Hepatocyte (in vitro differentiated cells): ENCODE data around the gene DHDH. TPM values are rescaled to one million over a fixed set of nuclear protein-coding genes. Genes with fewer than 3 reads are reported as not detected.

Source experiments
- DNase-seq: peaks from one replicate; pipeline ENCODE4 v3.0.0-alpha.2; 2016; ENCODE audit warnings: low spot score
- H2AFZ ChIP-seq: fragments of 200-600 bp; sonication (generic); 2 replicates; pipeline ENCODE4 v1.6.0; 2016; ENCODE audit warnings: antibody characterized with exemption, mild to moderate bottlenecking
- H3K27ac ChIP-seq: fragments of 200-600 bp; sonication (generic); 2 replicates; pipeline ENCODE4 v1.5.1; 2016; ENCODE audit warnings: mild to moderate bottlenecking
- H3K27me3 ChIP-seq: fragments of 200-600 bp; sonication (generic); 2 replicates; pipeline ENCODE4 v1.6.1; 2016
- H3K36me3 ChIP-seq: fragments of 200-600 bp; sonication (generic); replicated peaks from 2 replicates; pipeline ENCODE4 v1.5.1; 2016; ENCODE audit warnings: low read depth; ENCODE audit not compliant: insufficient read depth
- H3K4me1 ChIP-seq: fragments of 200-600 bp; sonication (generic); 2 replicates; pipeline ENCODE4 v1.5.1; 2016; ENCODE audit warnings: mild to moderate bottlenecking, moderate library complexity; ENCODE audit not compliant: insufficient read depth
- H3K4me2 ChIP-seq: fragments of 200-600 bp; sonication (generic); 2 replicates; pipeline ENCODE4 v1.6.0; 2016
- H3K4me3 ChIP-seq: fragments of 200-600 bp; sonication (generic); 2 replicates; pipeline ENCODE4 v1.5.1; 2016; ENCODE audit warnings: mild to moderate bottlenecking
- H3K79me2 ChIP-seq: fragments of 200-600 bp; sonication (generic); 2 replicates; pipeline ENCODE4 v1.6.0; 2017; ENCODE audit warnings: mild to moderate bottlenecking
- H3K9me2 ChIP-seq: fragments of 200-600 bp; sonication (generic); replicated peaks from 2 replicates; pipeline ENCODE4 v1.6.0; 2017; ENCODE audit warnings: mild to moderate bottlenecking; ENCODE audit not compliant: insufficient read depth
- H3K9me3 ChIP-seq: fragments of 200-600 bp; sonication (generic); 2 replicates; pipeline ENCODE4 v1.5.1; 2016; ENCODE audit warnings: low read depth, mild to moderate bottlenecking
- H4K20me1 ChIP-seq: fragments of 200-600 bp; sonication (generic); 2 replicates; pipeline ENCODE4 v1.6.0; 2016; ENCODE audit warnings: mild to moderate bottlenecking; ENCODE audit not compliant: insufficient read depth, poor library complexity, severe bottlenecking
- CTCF ChIP-seq: fragments of 200-600 bp; sonication (generic); IDR thresholded peaks from 2 replicates; pipeline ENCODE4 v1.5.1; 2016; ENCODE audit warnings: antibody characterized with exemption, mild to moderate bottlenecking; ENCODE audit not compliant: poor library complexity
- EZH2 ChIP-seq: fragments of 200-600 bp; sonication (generic); IDR thresholded peaks from 2 replicates; pipeline ENCODE4 v1.6.1; 2016; ENCODE audit warnings: antibody characterized with exemption, mild to moderate bottlenecking, borderline replicate concordance
- EZH2phosphoT487 ChIP-seq: fragments of 200-600 bp; sonication (generic); IDR thresholded peaks from one replicate; pipeline ENCODE4 v1.6.1; 2018; ENCODE audit warnings: antibody characterized with exemption, mild to moderate bottlenecking, low read depth, moderate library complexity; ENCODE audit not compliant: unreplicated experiment, severe bottlenecking
- WGBS: methylation state at CpG from one replicate; pipeline ENCODE4 v1.1.6; 2016; ENCODE audit warnings: low lambda C conversion rate; ENCODE audit errors: missing lambda C conversion rate; 5-methylcytosine and 5-hydroxymethylcytosine counted together
- polyA plus RNA-seq: library from polyadenylated mRNA; unstranded; fragments of >200 nt; fragmentation: Nextera tagmentation; extraction: Ambion mirVana; gene quantifications from 2 replicates; pipeline ENCODE4 v1.2.1, GENCODE V29; 2016
- total RNA-seq: library from RNA; depleted of rRNA; stranded (reverse); fragments of >200 nt; gene quantifications from 2 replicates; pipeline ENCODE4 v1.2.3, GENCODE V29; 2014

The DHDH gene
- total and polyA plus RNA-seq, 2 experiments from 2014 or later, result 2.9 to 3.7 TPM

- Histone ChIP-seq H3K79me2 (no peaks in the 10 kb centered on the region), H3K27ac (no peak overlapping the region)
- TF ChIP-seq EZH2, result no peak
- TF ChIP-seq CTCF, result no peak
These were observed 4.8 kb downstream of the DHDH start for GRCh38 chr19:48938256-48938655.

DNA sequence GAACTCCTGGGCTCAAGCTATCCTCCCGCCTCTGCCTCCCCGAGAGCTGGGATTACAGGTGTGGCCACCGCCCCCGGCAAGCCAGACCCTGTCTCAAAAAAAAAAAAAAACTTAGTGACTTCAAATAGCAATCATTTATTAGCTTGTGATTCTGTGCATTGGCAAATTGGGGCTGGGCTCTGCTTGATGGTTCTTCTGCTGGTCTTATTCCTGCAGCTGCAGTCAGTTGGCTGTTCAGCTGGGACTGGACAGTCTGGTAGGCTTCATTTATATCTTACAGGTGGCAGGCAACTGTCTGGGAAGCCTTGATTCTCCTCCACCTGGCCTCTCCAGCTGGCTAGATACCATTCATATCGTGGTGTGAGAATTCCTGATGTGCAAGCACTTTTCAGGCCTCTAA is 7.4 kb downstream of the DHDH start:
- DNase-seq, result no peak
- no peak overlapping the region for H3K27ac ChIP-seq
- no peaks in the 10 kb centered on the region for H3K79me2 ChIP-seq
- no peak overlapping the region for H2AFZ ChIP-seq
- H3K4me2 ChIP-seq, result no peak overlapping the region
- no peaks in the 10 kb centered on the region for H3K9me2 ChIP-seq
- no peaks in the 10 kb centered on the region for H4K20me1 ChIP-seq
- 92% methylated on average over 5 of the region's 5 CpGs for WGBS
- H3K27me3 ChIP-seq, result no peaks in the 10 kb centered on the region
- no peaks in the 10 kb centered on the region for H3K36me3 ChIP-seq
- no peaks in the 10 kb centered on the region for H3K9me3 ChIP-seq
- TF ChIP-seq EZH2phosphoT487, result no peak
- TF ChIP-seq EZH2, result no peak
- no peak for TF ChIP-seq CTCF
- no peaks in the 10 kb centered on the region for H3K4me1 ChIP-seq
- H3K4me3 ChIP-seq, result no peak overlapping the region

More at GRCh38 chr19:48938256-48938655, 4.8 kb downstream of the DHDH start:
- no peaks in the 10 kb centered on the region for H3K27me3 ChIP-seq
- H3K4me3 ChIP-seq, result no peak overlapping the region
- H3K36me3 ChIP-seq, result no peaks in the 10 kb centered on the region
- peaks cover 7% of the 10 kb centered on the region for H3K4me1 ChIP-seq
- H3K9me3 ChIP-seq, result no peaks in the 10 kb centered on the region
- no peak overlapping the region for H2AFZ ChIP-seq
- WGBS, result 95% methylated on average over 7 of the region's 7 CpGs
- no peaks in the 10 kb centered on the region for H3K9me2 ChIP-seq
- no peak overlapping the region for H3K4me2 ChIP-seq
- no peak for DNase-seq
- H4K20me1 ChIP-seq, result no peaks in the 10 kb centered on the region

DNA sequence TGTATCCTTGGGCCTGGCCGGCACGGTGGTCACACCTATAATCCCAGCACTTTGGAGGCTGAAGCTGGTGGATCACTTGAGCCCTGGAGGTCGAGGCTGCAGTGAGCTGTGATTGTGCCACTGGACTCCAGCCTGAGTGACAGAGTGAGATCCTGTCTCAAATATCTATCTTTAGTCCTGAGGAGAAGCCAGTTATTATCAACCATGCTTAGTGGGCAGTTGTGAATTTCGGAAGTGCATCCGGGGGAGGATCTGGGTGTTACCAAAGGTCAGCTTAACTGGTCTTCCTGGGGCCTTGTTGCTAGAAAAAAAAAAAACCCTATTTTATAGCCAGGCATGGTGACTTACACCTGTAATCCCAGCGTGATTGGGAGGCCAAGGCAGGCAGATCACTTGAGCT is 9.6 kb downstream of the DHDH start:
- H3K9me2 ChIP-seq, result no peaks in the 10 kb centered on the region
- no peak overlapping the region for H3K4me3 ChIP-seq
- no peak for TF ChIP-seq EZH2
- no peak for TF ChIP-seq EZH2phosphoT487
- no peak for TF ChIP-seq CTCF
- no peaks in the 10 kb centered on the region for H3K36me3 ChIP-seq
- H3K4me2 ChIP-seq, result no peak overlapping the region
- H3K27me3 ChIP-seq, result no peaks in the 10 kb centered on the region
- H4K20me1 ChIP-seq, result no peaks in the 10 kb centered on the region
- no peak for DNase-seq
- H3K4me1 ChIP-seq, result no peaks in the 10 kb centered on the region
- 95% methylated on average over 6 of the region's 6 CpGs for WGBS
- no peak overlapping the region for H2AFZ ChIP-seq
- H3K9me3 ChIP-seq, result no peaks in the 10 kb centered on the region
- no peaks in the 10 kb centered on the region for H3K79me2 ChIP-seq
- no peak overlapping the region for H3K27ac ChIP-seq

GRCh38 chr19:48945415-48945814 is 11.9 kb downstream of the DHDH start:
- Histone ChIP-seq H3K79me2 (no peaks in the 10 kb centered on the region), H3K9me2 (no peaks in the 10 kb centered on the region), H3K36me3 (no peaks in the 10 kb centered on the region), H3K4me3 (no peak overlapping the region), H3K9me3 (no peaks in the 10 kb centered on the region), H3K4me1 (no peaks in the 10 kb centered on the region), H3K4me2 (no peak overlapping the region), H4K20me1 (no peaks in the 10 kb centered on the region), H3K27me3 (no peaks in the 10 kb centered on the region), H3K27ac (no peak overlapping the region), H2AFZ (no peak overlapping the region)
- WGBS, result 91% methylated on average over 5 of the region's 5 CpGs
- no peak for DNase-seq
- no peak for TF ChIP-seq CTCF
- no peak for TF ChIP-seq EZH2phosphoT487
- no peak for TF ChIP-seq EZH2
